HG03378 (cell line): ENCODE measurements around the gene C1QA.

Experiments used
- ATAC-seq: cut with Tn5 transposase; IDR thresholded peaks from one replicate; pipeline ENCODE4 v1.9.1; 2021; ENCODE audit warnings: mild to moderate bottlenecking, moderate library complexity; ENCODE audit not compliant: unreplicated experiment

The C1QA gene

DNA sequence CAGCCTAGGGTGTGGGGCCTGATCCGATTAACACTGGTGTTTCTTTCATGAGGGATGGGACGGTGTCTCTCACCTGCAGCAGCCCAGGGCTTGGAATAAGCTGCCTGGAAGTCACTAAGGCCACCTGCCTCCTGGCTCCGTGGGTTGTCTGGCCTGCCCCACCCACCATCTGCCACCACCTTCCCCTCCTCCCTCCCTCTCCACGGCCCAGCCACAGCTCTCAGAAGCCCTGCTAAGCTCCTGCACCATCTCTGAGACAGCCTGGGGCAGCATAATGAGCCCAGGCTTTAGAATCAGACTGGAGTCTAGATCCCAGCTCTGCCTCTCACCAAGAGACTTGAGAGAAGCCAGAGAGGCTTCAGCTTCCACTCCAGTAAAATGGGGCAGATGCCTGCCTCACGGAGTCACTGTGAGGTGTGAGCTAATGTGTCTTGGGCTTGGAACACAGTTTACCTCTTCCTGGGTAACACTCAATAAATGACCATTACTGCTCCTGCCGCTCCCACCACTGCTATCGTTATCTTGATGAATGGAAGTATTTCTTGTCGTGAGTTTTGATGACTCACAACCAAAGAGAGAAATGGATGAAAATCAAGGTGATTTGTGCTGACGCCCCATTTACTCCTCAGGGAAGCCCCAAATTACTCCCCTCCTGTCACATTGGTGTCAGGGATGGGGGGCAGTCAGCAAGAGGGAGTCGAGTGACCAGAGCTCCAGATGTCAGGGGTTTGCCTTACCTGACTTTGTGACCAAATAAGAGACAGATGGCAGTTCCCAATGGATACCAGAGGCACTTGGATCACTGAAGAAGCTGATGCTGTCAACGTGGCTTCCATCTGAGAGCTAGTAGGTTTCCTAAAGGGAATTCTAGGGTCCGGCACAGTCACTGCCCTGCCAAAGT, 23.5 kb upstream of the C1QA start:
- no peak for ATAC-seq

DNA sequence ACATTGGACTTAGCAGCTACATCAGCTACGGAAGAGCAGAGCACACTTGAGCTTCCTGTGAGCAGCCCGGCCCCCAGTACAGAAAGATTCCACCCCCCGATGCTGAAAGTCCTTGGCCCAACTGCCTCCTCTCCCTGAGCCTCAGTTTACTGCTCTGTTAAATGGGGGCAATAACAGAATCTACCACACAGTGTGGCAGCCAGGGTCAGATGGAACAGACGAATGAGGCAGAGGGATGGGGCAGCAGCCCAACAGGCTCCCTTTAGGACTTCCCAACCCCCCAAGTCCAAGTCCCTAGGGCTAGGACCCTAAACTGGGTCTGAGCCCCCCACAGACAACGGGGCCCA, 22.9 kb upstream of the C1QA start:
- no peak for ATAC-seq

DNA sequence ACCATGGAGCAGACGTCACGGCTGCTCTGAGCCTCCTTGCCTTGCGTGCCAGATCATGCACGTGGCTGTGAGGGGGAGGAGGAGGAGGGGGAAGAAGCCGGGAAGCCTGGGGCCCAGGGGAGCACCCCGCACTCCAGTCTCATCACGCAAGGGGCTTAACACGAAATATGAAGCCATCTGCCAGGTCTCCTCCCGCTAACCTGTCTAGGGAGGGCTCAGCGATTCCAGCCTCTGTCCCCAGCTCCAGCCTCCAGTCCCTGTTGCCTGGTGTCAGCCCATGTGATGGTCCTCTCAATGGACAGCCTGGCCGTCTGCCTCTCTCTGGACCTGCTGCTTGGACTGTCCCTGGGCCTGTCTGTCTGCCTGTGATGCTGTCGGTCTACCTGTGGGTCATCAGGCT, 22.5 kb upstream of the C1QA start:
- no peak for ATAC-seq

DNA sequence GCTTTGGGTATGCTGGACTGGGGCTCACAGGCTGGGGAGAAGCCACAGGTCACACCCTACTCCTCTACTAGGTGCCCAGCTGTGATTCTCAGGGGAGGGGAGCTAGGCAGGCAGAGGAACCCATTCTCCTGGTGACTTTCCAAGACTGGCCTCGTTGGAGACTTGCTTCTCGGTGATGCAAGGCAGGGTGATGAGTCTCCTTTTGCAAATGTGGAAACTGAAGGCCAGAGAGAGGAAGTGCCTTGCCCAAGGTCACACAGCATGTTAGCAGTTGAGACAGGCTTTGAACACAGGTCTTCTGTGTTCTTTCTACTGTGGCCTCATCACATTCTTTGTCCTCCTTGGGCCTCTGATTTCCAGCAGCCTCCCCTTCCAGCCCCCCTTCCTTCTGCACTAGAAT, 20.5 kb upstream of the C1QA start:
- no peak for ATAC-seq

DNA sequence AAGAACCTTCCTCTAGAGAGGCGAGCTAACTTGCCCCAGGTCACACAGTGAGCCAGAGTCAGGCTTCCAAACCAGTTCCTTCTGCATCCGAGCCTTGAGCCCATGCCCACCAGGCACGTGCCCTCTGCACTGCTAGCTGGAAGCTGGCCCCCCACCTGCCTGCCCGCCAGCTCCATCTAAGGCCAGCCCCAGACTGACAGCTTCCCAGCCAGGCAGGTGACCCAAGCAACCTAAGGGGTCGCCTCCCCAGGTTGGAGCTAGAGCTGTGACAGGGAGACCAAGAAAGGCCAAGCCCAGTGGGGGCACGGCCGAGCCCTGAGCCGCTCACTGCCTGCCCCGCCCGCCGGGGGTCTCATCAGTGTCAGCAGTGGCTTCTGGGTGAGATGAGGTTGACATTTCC, 19.9 kb upstream of the C1QA start:
- ATAC-seq, result no peak

DNA sequence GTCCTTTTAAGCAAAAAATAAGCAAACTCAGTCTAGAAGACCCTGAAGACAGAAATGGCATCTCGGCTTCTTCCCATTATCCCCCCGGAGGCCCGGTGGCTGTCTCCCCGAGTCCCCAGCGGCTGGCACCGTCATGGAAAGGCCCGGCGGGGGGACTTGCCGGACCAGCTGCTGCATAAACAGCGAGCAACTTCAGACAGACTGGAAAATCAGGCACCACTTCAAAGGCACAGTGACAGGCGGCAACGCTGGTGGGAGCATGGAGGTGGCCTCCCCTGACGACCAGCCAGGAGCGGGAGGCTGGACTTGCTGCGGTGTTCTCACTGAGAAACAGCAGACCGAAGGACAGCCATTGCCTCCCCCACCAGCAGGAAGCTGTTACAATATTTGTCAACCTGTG, 18.4 kb upstream of the C1QA start:
- ATAC-seq, result no peak

DNA sequence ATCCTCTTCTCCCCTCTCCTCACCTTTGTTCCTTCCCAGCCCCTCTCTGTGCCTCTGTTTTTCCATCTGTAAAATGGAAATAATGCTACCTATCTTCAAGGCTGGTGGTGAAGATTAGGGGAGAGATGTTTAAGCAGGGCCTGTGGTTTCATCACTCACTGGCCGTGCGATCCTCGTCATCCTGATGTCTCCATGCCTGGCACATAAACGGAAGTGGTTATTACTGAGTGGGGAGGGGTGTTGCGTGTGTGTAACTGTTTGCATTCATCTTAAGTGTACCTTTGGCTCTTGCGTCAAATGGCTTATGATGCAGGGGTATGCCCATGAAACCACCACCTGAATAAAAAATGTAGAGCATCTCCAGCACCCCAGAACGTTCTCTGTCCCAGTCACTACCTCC, 17.2 kb upstream of the C1QA start:
- ATAC-seq, result no peak

DNA sequence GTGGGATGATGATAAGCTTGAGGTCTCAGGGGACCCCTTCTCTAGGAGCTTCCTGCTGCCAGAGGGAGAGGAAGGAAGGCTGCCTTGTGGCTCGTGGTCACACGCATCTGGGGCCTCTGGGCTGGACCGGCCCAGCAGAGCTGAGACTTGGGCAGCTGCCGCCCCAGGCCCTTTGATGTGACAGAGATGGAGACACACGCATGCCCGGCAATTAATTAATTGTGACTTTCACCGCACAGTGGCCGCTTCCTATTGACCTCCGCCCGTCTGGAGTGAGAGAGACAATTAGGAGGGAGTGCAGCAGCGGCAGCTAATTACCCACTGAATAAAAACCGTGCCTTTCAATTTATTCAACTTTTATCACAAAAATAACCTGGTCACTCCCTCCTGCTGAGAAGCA, 16.6 kb upstream of the C1QA start:
- ATAC-seq, result no peak

DNA sequence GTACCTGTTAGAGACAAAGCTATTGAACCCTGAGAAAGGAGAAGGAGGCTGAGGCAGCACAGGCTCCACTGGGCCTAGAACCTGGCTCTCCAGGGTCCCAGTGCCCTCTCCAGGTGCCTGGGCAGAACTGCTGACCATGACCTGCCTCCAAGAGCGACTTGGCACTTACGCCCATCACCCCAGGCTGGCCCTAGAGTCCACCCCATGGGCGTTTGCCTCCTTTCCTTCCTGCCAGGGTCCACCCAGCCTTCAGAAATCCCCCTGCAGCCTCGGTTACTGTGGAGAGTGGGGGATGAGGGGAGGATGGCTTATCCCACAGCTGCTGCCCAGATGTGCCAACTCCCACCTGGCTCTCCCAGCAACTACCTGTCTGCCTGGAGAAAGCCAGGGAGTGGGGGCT, 14.7 kb upstream of the C1QA start:
- ATAC-seq, result no peak

DNA sequence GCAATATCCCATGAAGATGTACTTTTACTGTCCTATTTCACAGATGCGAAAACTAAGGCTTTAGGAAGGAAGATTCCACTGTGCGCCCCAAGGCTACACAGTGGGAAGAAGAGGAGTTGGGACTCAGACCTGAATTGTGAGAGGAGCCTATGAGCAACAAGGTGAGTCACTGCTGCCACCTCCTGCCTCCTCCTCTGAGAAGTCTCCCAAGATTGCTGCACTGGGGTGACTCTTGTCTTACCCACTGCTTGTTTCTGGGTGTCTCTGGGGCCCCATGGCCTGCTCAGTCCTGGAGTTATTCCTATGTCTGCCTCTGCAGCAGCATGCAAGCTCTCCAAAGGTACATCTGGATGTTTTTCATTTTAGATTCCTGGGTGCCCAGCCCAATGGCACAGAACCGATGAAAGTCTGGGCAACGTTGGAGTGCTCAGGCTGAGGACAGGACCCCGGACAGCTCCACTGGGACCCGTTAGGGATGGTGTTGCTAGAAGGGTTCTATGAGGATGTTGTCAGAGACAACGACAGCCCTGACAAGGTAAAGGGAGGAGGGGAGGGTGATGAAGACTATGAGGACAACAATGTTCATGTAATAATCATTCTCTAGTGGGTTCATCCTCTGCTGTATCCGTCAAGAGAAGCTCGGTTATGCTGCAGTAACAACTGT, 11.0 kb upstream of the C1QA start:
- ATAC-seq, result no peak

DNA sequence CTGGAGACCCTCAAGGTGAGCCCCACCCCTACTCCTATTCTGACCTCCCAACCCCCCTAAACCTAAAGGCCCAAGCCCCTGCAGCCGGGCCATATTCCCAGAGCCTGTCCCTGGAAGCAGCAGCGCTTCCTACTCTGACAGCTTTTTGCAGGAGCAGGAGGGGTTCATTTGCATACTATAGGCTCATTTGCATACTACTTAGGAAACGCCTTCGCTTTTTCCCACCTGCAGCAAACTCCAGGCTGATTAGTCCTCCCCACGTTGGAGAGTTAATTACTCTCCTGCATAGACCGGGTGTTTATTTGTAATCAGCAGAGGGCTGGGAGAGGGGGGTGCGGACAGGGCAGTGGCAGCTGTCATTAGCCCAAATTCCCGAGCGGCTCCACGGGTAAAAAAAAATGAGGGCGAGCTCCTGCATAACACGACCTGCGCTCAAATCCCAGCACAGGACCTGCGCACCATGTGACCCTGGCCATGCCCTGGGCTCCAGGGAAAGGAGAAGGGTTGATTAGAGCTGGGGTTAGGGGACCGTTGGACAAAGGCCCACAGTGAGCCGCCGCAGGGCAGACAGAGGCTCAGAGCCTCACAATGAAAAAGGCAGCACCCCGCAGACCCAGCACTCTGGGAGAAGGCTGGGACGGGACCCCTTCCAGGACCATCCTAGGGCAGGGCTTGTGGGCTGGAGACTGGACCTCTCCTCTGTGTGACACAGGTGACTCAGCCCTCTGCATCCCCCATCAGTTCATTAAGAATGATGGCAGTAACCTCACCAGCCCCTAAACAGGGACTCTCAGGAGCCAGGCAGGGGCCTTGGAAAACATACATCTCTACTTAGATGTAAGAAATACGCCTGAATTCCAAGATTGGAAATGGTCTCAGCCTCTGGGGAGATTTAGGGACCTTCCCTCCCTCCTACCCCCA, 9.9 kb upstream of the C1QA start:
- no peak for ATAC-seq

DNA sequence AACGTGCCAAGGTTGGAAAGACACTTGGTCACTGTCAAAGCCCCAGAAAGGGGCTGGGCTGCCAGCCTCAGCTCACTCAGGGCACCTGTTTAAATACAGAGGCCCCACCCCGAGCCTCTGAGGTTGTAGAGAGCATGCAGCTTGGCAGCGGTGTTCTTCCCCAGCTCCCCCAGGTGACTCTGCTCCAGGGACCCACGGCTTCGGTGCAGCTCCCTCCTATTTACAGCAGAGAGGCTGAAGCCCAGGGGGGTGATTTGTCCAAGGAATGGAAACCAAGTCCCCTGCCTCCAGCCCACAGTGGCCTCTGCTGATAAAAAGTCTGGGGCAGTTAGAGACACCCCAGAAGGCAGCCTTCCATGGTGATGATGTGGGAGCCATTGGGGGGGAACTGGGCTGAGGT, 9.1 kb upstream of the C1QA start:
- no peak for ATAC-seq

DNA sequence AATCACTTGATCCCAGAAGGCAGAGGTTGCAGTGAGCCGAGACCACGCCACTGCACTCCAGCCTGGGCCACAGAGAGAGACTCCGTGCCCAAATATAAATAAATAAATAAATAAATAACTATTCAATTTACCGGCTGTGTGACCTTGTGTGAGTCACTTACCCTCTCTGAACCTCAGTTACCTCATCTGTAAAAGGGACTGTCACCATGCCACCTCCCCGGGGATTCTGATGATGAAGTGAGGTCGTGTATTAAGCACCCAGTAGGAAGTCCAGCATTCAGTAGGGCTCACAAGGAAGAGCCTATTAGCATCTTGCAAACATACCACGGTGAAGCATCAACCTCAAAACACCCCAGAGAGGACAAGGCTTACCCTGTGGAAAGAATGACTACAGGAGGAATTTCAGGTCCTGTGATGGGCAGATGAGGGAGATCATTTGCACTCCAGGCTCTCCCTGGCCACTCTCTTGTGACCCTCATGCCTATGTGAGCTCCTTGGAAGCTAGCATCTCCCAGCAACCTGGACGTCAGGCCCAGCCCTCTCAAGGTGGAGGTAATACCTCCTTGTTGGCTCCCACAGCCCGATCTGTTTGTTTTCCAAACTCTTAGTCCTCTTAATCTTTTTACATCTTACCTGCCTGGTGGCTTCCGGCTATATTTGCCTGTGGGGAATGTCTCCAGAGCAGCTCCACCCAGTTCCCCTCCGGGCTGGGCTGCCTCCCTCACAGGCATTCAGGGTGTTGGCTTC, 7.6 kb upstream of the C1QA start:
- ATAC-seq, result no peak

DNA sequence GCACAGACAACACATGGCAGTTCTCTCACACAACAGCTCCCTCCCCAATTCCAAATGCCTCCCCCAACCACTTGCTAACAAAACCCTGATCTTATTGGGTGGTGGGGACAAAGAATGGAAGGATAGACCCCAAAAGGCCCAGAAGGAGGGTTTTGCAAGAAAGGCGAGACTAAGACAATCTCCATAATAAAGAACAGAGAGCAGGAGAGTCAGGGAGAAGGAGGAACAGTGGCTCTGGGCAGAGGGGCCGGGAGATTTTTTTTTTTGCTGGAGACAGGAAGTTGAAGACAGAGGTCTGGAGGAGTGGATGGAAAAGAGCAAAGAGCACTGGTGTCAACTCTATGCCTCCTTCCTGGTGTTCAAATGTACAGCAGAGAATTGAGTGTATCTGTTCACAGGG, 6.5 kb upstream of the C1QA start:
- ATAC-seq, result no peak

DNA sequence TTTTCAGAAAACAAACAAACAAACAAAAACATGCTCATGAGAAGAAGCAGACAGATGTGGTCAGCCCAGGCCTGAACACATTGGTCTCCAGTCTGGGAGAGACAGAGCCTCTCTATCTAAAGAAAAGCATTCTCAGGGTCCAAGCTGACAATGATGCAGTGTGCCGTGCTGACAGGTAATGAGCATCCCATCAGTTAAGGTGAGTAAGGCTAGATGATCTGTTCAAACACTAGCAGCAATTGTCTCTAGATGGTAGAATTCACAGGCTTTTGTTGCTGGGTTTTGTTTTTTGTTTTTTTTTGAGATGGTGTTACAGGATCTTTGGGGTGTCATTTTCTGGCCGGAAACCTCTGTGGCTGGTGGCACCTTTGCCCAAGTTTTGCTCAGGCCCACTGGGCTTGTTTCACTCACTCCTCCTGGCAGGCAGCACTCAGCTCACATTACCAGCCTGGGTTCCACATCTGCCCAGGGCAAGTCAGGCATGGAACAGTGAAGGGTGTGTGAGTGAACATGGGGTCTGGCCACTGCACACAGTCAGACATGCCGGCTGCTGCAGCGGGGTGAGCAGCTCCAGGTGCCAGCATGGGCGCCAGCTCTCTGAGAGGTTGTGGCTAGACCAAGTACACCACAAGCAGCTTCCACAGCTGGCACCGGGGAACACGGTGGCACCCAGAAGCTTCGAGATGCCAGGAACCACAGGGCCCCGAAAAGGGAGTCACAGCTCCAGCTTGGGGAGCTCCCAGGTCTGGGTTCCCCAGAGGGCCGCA, 2.5 kb upstream of the C1QA start:
- no peak for ATAC-seq

DNA sequence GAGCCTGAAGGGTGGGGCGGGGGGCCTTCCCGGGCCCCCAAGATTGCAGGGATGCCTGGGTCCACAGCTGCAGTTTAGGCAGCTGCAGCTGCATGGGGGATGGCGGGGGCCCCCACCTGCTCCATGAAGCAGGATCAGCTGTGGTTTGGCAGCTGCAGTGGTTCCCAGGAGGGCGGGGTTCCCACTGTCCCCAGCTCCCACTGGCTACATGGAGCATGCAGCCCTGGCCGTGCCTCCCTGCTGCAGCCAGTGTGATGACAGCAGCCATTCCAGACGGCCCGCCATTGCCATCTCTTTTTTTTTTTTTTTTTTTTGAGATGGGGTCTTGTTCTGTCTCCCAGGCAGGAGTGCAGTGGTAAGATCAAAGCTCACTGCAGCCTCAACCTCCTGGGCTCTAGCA, 992 bp upstream of the C1QA start:
- ATAC-seq, result no peak

DNA sequence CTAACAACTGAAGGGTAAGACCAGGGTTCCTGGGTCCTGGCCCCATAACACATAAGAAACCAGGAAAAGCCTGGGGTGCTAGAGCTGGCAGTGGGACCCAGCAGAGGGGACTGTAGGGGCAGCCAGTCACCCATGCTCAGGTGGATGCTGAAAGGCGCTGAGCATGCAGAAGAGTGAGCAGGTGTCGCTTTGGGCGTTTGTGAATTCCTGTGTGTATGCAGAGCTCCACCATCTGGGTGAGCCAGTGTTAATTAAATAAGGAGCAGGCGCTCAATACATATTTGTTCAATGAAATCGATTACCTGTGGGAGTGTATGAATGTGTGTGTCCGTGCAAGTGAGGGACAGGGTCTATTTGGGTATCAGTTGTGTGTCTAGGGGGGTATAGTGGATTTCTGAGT, 499 bp downstream of the C1QA start:
- no peak for ATAC-seq

DNA sequence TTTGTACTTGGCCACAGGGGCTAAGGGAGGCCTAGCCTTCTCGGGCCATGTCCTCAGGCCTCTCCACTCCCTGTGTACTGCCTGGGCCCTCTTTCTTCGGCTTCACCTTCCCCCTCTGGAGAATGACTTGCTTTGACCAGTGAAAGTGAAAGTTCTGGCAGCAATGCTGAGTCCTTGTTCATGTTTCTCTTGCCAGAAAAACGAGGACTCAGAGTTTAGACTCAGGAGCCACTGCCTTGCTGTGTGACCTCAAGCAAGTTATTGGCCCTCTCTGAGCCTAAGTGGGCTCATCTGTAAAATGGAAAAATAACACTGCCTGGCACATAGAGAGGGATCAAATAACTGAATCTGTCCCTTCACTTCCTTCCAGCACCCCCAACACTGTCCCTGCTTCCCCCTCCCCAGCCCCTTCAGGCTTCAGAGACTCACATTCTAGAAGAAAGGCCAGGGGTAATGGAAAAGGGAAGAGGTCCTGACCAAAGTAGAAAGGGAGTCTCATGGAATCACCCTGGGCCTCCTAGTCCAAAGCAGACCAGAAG, 1.5 kb downstream of the C1QA start:
- ATAC-seq, result no peak

DNA sequence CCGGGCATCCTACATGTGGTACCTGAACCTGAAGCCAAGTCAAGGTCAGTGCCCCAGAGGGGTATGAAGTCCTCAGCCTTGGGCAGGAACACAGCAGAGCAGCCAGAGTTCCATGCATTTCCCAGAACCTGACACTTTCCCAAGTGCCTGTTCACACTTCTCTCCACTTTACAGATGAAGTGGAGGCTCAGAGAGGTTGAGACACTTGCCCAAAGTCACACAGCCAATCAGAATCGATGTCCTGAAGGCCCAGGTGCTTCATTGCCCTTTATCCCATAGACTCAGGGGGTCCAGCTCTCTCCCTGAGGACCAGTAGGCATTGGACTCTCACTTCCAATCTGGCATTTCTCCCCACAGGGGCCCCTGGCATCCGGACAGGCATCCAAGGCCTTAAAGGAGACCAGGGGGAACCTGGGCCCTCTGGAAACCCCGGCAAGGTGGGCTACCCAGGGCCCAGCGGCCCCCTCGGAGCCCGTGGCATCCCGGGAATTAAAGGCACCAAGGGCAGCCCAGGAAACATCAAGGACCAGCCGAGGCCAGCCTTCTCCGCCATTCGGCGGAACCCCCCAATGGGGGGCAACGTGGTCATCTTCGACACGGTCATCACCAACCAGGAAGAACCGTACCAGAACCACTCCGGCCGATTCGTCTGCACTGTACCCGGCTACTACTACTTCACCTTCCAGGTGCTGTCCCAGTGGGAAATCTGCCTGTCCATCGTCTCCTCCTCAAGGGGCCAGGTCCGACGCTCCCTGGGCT, 2.2 kb downstream of the C1QA start:
- ATAC-seq, result no peak
